OCI-LY1 (cell line): ENCODE measurements around the gene ITGAE.

ENCODE experiments used
- H2AFZ ChIP-seq: fragments of 200-600 bp; sonication (generic), shearing (Covaris generic); 2 replicates; pipeline ENCODE4 v1.6.0; 2014; ENCODE audit warnings: antibody characterized with exemption, mild to moderate bottlenecking, low read length
- H3F3A ChIP-seq: fragments of 200-600 bp; sonication (generic), shearing (Covaris generic); 2 replicates; pipeline ENCODE4 v1.6.0; 2014; ENCODE audit warnings: mild to moderate bottlenecking, antibody characterized with exemption, low read length, moderate library complexity; ENCODE audit not compliant: insufficient read depth
- H3K27ac ChIP-seq: fragments of 200-600 bp; sonication (generic); 2 replicates; pipeline ENCODE4 v1.5.1; 2014; ENCODE audit warnings: low read length, mixed run types, mild to moderate bottlenecking, low read depth; ENCODE audit not compliant: poor library complexity, severe bottlenecking
- H3K27me3 ChIP-seq: fragments of 200-600 bp; sonication (generic); 2 replicates; pipeline ENCODE4 v1.6.0; 2014; ENCODE audit warnings: antibody characterized with exemption, mild to moderate bottlenecking, low read length, moderate library complexity; ENCODE audit not compliant: insufficient read depth
- H3K36me3 ChIP-seq: fragments of 200-600 bp; sonication (generic); 2 replicates; pipeline ENCODE4 v1.6.1; 2014; ENCODE audit warnings: mild to moderate bottlenecking, antibody characterized with exemption, low read length, moderate library complexity, mixed read lengths; ENCODE audit not compliant: insufficient read depth
- H3K4me1 ChIP-seq: fragments of 200-600 bp; sonication (generic); 2 replicates; pipeline ENCODE4 v1.5.1; 2014; ENCODE audit warnings: mild to moderate bottlenecking, low read length, moderate library complexity; ENCODE audit not compliant: insufficient read depth, severe bottlenecking
- H3K4me2 ChIP-seq: fragments of 200-600 bp; sonication (generic), shearing (Covaris generic); 2 replicates; pipeline ENCODE4 v1.6.1; 2014; ENCODE audit warnings: low read length
- H3K4me3 ChIP-seq: fragments of 200-600 bp; sonication (generic); 2 replicates; pipeline ENCODE4 v1.5.1; 2014; ENCODE audit warnings: low read length, low read depth, mild to moderate bottlenecking, mixed read lengths; ENCODE audit not compliant: poor library complexity, severe bottlenecking
- H3K79me2 ChIP-seq: fragments of 200-600 bp; shearing (Covaris generic); 2 replicates; pipeline ENCODE4 v1.6.1; 2016; ENCODE audit warnings: mixed run types, low read length, mixed read lengths; ENCODE audit not compliant: insufficient read depth
- H3K9ac ChIP-seq: fragments of 200-600 bp; sonication (generic), shearing (Covaris generic); 2 replicates; pipeline ENCODE4 v1.6.1; 2014; ENCODE audit warnings: mild to moderate bottlenecking, low read length, mixed read lengths
- H3K9me2 ChIP-seq: fragments of 200-600 bp; sonication (generic), shearing (Covaris generic); 2 replicates; pipeline ENCODE4 v1.6.1; 2014; ENCODE audit warnings: low read depth, mild to moderate bottlenecking, low read length, mixed read lengths
- H3K9me3 ChIP-seq: fragments of 200-600 bp; shearing (Covaris generic); 2 replicates; pipeline ENCODE4 v1.6.1; 2014; ENCODE audit warnings: low read length, mixed read lengths
- H4K20me1 ChIP-seq: fragments of 200-600 bp; sonication (generic), shearing (Covaris generic); 2 replicates; pipeline ENCODE4 v1.6.0; 2016; ENCODE audit warnings: mild to moderate bottlenecking, low read length; ENCODE audit not compliant: insufficient read depth
- CTCF ChIP-seq: fragments of 200-600 bp; sonication (generic), shearing (Covaris generic); IDR thresholded peaks from 2 replicates; pipeline ENCODE4 v1.5.1; 2017; ENCODE audit warnings: mild to moderate bottlenecking, antibody characterized with exemption, low read length, moderate library complexity, mixed read lengths
- EZH2 ChIP-seq: fragments of 200-600 bp; sonication (generic), shearing (Covaris generic); IDR thresholded peaks from 2 replicates; pipeline ENCODE4 v1.8.0; 2017; ENCODE audit warnings: borderline replicate concordance, mixed run types, mild to moderate bottlenecking, antibody characterized with exemption, low read length, moderate library complexity, mixed read lengths

Gene ITGAE

DNA sequence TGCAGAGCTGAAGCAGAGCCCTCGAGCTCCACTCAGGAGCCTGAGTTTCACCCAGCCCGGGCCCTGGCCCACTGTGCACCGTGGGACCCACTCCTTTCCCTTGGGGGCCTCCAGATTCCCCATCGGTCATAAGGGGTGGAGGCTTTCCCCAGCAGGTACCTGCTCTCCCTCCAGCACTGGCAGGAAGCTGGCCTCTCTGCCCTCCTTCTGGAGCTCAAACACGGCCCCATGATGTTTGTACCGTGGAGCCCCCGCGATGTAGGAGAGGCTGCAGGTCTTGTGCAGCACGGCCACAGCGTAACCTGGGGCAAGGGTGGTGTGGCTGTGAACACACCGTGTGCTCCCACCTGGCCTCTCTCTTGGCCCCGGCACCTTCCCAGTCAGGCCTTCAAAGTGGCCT, 47.4 kb downstream of the ITGAE start:
- Histone ChIP-seq H3K27me3 (no peaks in the 10 kb centered on the region), H3F3A (no peaks in the 10 kb centered on the region), H2AFZ (no peak overlapping the region), H3K9ac (no peak overlapping the region), H3K9me3 (no peaks in the 10 kb centered on the region), H3K27ac (no peak overlapping the region), H3K36me3 (no peaks in the 10 kb centered on the region), H3K4me2 (no peak overlapping the region), H3K4me1 (peaks cover 4% of the 10 kb centered on the region), H3K9me2 (no peaks in the 10 kb centered on the region), H3K4me3 (no peak overlapping the region), H3K79me2 (no peaks in the 10 kb centered on the region), H4K20me1 (no peaks in the 10 kb centered on the region)
- no peak for TF ChIP-seq CTCF
- TF ChIP-seq EZH2 = no peak

DNA sequence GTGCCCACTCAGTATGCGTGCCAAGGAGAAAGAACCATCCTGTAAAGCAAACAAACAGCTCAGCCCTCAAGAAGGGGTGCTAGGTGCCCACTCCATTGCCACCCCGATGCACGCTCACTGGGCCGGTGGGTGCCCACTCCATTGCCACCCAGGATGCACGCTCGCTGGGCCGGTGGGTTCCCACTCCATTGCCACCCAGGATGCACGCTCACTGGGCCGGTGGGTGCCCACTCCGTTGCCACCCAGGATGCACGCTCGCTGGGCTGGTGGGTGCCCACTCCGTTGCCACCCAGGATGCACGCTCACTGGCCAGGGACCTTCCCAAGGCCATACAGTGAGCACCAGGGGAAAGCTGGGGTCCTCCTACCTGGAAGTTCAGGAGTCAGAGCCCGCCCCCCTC, 49.2 kb downstream of the ITGAE start:
- H3K27me3 ChIP-seq = no peaks in the 10 kb centered on the region
- H3K27ac ChIP-seq = no peak overlapping the region
- H3K9me2 ChIP-seq = no peaks in the 10 kb centered on the region
- H3F3A ChIP-seq = no peaks in the 10 kb centered on the region
- no peak overlapping the region for H3K9ac ChIP-seq
- H3K9me3 ChIP-seq = no peaks in the 10 kb centered on the region
- peaks cover 4% of the 10 kb centered on the region for H3K4me1 ChIP-seq
- no peaks in the 10 kb centered on the region for H3K79me2 ChIP-seq
- no peak overlapping the region for H2AFZ ChIP-seq
- H3K36me3 ChIP-seq = no peaks in the 10 kb centered on the region
- no peak overlapping the region for H3K4me3 ChIP-seq
- TF ChIP-seq EZH2 (no peak), CTCF (no peak)
- H3K4me2 ChIP-seq = no peak overlapping the region
- no peaks in the 10 kb centered on the region for H4K20me1 ChIP-seq

- no peak overlapping the region for H3K4me3 ChIP-seq
- no peaks in the 10 kb centered on the region for H3K9me3 ChIP-seq
- no peaks in the 10 kb centered on the region for H3F3A ChIP-seq
- H3K27me3 ChIP-seq = no peaks in the 10 kb centered on the region
- no peak overlapping the region for H3K9ac ChIP-seq
- H3K9me2 ChIP-seq = no peaks in the 10 kb centered on the region
- H3K27ac ChIP-seq = no peak overlapping the region
- H3K4me1 ChIP-seq = peaks cover 4% of the 10 kb centered on the region
- H3K79me2 ChIP-seq = no peaks in the 10 kb centered on the region
- H2AFZ ChIP-seq = no peak overlapping the region
- TF ChIP-seq EZH2 (no peak), CTCF (no peak)
- no peaks in the 10 kb centered on the region for H3K36me3 ChIP-seq
- H3K4me2 ChIP-seq = no peak overlapping the region
- H4K20me1 ChIP-seq = no peaks in the 10 kb centered on the region
These were observed 50.1 kb downstream of the ITGAE start for GRCh38 chr17:3750926-3751325.
